ENCODE data around the gene FBXL16. TPM values are rescaled to one million over a fixed set of nuclear protein-coding genes. Genes with fewer than 3 reads are reported as not detected.

FBXL16 gene
- polyA plus RNA-seq, 1 experiment = 0.11 TPM

DNA sequence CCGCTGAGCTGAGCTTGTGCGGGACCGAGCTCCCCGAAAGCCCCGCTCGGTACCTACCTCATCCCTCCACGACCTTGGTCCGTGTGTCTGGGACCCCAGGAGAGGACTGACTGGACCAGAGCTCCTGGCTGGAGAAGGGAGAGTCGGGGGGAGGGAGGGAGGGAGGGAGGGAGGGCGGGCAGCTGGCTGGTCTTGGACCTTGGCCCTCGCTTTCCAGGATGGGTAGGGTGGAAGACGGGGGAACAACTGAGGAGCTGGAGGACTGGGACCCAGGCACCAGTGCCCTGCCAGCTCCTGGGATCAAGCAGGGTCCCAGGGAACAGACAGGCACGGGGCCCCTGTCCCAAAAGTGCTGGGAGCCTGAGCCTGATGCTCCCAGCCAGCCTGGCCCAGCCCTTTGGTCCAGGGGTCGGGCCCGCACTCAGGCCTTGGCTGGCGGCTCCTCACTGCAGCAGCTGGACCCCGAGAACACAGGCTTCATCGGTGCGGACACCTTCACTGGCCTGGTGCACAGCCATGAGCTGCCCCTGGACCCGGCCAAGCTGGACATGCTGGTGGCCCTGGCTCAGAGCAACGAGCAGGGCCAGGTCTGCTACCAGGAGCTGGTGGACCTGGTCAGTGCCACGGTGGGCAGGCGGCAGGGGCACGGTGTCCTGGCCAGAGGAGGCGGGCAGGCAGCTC, 29.6 kb downstream of the FBXL16 start:
- H3K27ac ChIP-seq (ENCODE audit: low read depth, low read length) = no peak overlapping the region
- TF ChIP-seq, protein P1, sequence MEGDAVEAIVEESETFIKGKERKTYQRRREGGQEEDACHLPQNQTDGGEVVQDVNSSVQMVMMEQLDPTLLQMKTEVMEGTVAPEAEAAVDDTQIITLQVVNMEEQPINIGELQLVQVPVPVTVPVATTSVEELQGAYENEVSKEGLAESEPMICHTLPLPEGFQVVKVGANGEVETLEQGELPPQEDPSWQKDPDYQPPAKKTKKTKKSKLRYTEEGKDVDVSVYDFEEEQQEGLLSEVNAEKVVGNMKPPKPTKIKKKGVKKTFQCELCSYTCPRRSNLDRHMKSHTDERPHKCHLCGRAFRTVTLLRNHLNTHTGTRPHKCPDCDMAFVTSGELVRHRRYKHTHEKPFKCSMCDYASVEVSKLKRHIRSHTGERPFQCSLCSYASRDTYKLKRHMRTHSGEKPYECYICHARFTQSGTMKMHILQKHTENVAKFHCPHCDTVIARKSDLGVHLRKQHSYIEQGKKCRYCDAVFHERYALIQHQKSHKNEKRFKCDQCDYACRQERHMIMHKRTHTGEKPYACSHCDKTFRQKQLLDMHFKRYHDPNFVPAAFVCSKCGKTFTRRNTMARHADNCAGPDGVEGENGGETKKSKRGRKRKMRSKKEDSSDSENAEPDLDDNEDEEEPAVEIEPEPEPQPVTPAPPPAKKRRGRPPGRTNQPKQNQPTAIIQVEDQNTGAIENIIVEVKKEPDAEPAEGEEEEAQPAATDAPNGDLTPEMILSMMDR (IDR thresholded peaks at IDR 0.05; ENCODE audit: low read depth, low read length) = no peak
- H3K27me3 ChIP-seq (ENCODE audit: control insufficient read depth, insufficient read depth, low read length) = no peaks in the 10 kb centered on the region
- DNase-seq (ENCODE audit: low read depth, low spot score) = no peak
- ChIA-PET POLR2A (interaction anchor here (0.6 kb wide), 1 partner anchor 9 kb away, joined by 3 read pairs; no protein-coding TSS in a partner anchor), CTCF (interaction anchor here (1.0 to 1.6 kb wide), 2 partner anchors 9 to 15 kb away, joined by 3 to 5 read pairs; no protein-coding TSS in a partner anchor)
- peaks cover 3% of the 10 kb centered on the region; the same call in 1 of the 2 replicates for H3K9me3 ChIP-seq (ENCODE audit: control insufficient read depth, insufficient read depth, low read length)
- H3K4me3 ChIP-seq (ENCODE audit: low read depth, low read length) = peak overlapping the region; percentile 57

DNA sequence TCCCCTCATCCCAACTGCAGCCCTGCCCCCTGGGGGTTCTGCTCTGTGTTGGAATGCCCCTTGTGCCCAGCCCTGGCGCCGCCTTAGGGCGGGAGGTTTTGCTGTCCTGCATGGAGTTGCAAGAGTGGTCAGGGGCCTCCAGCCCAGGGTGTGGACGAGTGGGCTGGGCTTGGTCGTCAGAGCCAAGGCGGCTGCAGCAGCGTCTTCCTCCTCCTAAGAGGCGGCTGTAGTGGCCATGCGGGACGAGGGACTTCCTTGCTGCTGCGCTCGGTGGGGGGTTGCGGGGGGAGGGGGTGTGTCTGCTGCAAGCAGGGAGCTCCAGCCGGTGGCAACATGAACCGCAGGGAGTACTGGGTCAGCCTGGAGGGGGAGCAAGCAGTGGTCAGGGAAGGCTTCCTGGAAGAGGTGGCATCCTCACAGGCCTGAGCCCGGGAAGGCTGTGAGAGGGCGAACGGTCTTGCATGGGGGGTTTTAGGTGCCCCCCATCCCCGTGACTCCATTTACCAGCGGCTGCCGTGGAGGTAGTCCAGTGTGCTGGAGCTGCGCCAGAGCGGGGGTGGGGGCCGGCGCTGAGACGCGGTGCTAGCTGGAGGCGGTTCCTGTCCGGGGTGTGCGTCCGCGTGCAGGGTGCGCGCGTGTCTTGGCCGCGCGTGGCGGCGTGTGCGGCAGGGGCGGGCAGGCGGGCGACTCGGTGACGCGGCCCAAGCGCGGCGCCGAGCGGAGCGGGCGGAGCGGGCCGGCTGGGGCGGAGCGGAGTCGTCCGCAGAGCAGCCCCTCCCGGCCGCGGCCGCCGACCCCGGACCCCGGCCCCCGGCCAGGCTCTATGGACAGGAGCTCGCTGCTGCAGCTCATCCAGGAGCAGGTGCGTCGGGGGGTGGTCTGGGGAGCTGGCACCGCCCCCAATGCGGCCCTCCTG, 30.4 kb downstream of the FBXL16 start, which contains the start of gene RHBDL1:
Gene RHBDL1 (plus strand): TSS at position 704 of the 916 bp plus-strand sequence. CDS start 120 bp downstream, at position 824.
- Histone ChIP-seq H3K4me3 (ENCODE audit: low read depth, low read length) (peak within 1 kb of the TSS; percentile 57), H3K27ac (ENCODE audit: low read depth, low read length) (peak within 1 kb of the TSS; percentile 11), H3K27me3 (ENCODE audit: control insufficient read depth, insufficient read depth, low read length) (no peaks in the 10 kb centered on the region), H3K9me3 (ENCODE audit: control insufficient read depth, insufficient read depth, low read length) (no peaks in the 10 kb centered on the region; the same call in 1 of the 2 replicates)
- DNase-seq (ENCODE audit: low read depth, low spot score) = no peak
- TF ChIP-seq, protein P1 (IDR thresholded peaks at IDR 0.05; ENCODE audit: low read depth, low read length) = no peak
- ChIA-PET CTCF (interaction anchor here (1.6 kb wide), 1 partner anchor 8 kb away, joined by 5 read pairs; no protein-coding TSS in a partner anchor), POLR2A (no interaction called here)

DNA sequence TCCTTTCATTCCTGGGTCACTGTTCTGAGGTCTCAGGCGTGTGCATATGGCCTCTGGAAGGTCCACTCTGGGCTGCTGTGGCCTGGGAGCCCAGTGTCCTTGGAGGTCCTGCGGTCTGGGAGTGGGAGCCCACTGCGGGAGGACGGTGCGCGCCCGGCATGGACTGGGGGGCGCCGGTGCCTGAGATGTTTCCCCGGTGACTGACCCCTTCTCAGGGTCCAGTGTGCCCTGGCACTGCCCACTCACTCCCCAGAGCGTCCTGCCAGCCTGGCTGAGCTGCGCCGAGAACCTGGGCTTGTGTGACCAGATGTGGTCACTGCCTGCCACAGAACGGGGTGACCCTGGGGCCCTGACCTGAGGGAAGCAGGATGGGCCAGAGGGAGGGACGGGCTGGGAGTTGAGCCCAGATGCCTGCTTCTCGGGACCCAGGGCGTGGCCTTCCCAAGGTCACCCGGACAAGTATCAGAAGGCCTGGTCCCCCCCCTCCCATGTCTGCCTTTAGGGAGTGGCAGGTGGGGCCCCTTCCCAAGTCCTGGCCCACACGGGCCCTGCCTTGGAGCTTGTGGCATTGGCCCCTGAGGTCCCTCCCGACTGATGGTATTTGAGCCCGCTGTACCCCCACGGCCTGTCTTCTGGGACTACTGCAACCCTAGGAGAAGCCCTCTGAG, 31.3 kb downstream of the FBXL16 start:
- H3K9me3 ChIP-seq (ENCODE audit: control insufficient read depth, insufficient read depth, low read length) = no peaks in the 10 kb centered on the region; the same call in 1 of the 2 replicates
- POLR2A ChIA-PET = no interaction called here
- no peak for DNase-seq (ENCODE audit: low read depth, low spot score)
- H3K4me3 ChIP-seq (ENCODE audit: low read depth, low read length) = no peak overlapping the region
- H3K27ac ChIP-seq (ENCODE audit: low read depth, low read length) = no peak overlapping the region
- no peaks in the 10 kb centered on the region for H3K27me3 ChIP-seq (ENCODE audit: control insufficient read depth, insufficient read depth, low read length)
- CTCF ChIA-PET = no interaction called here
- TF ChIP-seq, protein P1 (IDR thresholded peaks at IDR 0.05; ENCODE audit: low read depth, low read length) = no peak

GRCh38 chr16:673399-673991, 32.1 kb downstream of the FBXL16 start:
- no peaks in the 10 kb centered on the region; the same call in 1 of the 2 replicates for H3K9me3 ChIP-seq (ENCODE audit: control insufficient read depth, insufficient read depth, low read length)
- no peaks in the 10 kb centered on the region for H3K27me3 ChIP-seq (ENCODE audit: control insufficient read depth, insufficient read depth, low read length)
- ChIA-PET POLR2A (no interaction called here), CTCF (no interaction called here)
- DNase-seq (ENCODE audit: low read depth, low spot score) = no peak
- H3K27ac ChIP-seq (ENCODE audit: low read depth, low read length) = no peak overlapping the region
- no peak overlapping the region for H3K4me3 ChIP-seq (ENCODE audit: low read depth, low read length)
- TF ChIP-seq, protein P1 (IDR thresholded peaks at IDR 0.05; ENCODE audit: low read depth, low read length) = no peak
